SK-N-MC (cell line): ENCODE results near the gene ATP2B2.

Source experiments
- EZH2 ChIP-seq: fragments of 200-600 bp; sonication (generic); IDR thresholded peaks from one replicate; pipeline ENCODE4 v1.6.1; 2017; ENCODE audit warnings: antibody characterized with exemption
- FOXP2 ChIP-seq: optimal IDR thresholded peaks from 2 replicates; pipeline ENCODE3; 2011; ENCODE audit warnings: mild to moderate bottlenecking, moderate library complexity; ENCODE audit not compliant: insufficient read depth; ENCODE audit errors: extremely low read length, control extremely low read depth

DNA sequence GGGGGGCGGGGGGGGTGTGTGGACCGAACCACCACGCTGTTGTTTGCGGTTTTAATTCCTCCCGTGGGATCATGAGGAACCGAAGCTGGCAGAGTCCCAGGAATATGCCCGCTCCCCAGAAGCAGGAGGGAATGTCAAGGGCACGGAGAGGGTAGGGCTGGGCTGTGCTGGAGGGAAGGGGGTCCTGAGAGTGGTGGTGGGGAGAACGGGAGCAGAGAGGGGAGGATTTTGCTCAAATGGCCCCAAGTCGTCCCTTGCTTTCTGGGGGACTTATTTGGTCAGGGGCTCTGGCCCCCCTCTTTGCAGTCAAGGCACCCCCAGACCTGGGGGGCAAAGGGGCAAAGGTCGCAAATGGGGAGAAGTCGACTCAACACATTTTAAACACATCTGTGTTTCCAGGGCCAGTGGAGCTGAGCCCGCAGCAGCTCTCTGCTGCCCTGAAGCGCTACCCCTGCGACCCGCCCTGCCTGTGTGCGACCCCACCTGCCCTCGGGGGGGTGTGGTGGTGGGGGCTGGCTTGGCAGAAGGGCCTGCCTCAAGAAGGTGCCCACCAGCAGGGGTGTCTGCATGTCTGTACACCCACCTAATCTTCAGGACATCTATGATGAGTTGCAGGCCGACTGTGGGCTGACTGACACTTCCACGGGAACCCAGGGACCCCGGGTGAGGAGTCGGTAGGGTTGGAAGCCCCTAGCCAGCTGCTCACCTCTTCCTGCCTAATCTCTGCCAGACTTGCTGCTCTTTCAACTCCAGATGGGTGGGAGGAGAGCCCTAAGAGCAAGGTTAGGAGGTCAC, 602 bp upstream of the ATP2B2 start:
- TF ChIP-seq FOXP2 (no peak), EZH2 (no peak)
